SK-N-MC (cell line): ENCODE data around the gene PSMC3.

Experiments used
- EZH2 ChIP-seq: fragments of 200-600 bp; sonication (generic); IDR thresholded peaks from one replicate; pipeline ENCODE4 v1.6.1; 2017; ENCODE audit warnings: antibody characterized with exemption
- FOXP2 ChIP-seq: optimal IDR thresholded peaks from 2 replicates; pipeline ENCODE3; 2011; ENCODE audit warnings: mild to moderate bottlenecking, moderate library complexity; ENCODE audit not compliant: insufficient read depth; ENCODE audit errors: extremely low read length, control extremely low read depth

- TF ChIP-seq EZH2 (no peak), FOXP2 (no peak)
Measured at GRCh38 chr11:47380078-47380477, 46.2 kb downstream of the PSMC3 start.
